HG02588 (cell line): Measurements from ENCODE around the gene RNF114.
"Not testable (repeated sequence)": the region's sequence is repeated elsewhere in the genome, so short reads cannot be mapped to it uniquely, and the experiment has no call there.

ENCODE experiments used
- ATAC-seq: cut with Tn5 transposase; IDR thresholded peaks from one replicate; pipeline ENCODE4 v1.9.1; 2021; ENCODE audit warnings: mild to moderate bottlenecking, moderate library complexity; ENCODE audit not compliant: unreplicated experiment

Gene RNF114

DNA sequence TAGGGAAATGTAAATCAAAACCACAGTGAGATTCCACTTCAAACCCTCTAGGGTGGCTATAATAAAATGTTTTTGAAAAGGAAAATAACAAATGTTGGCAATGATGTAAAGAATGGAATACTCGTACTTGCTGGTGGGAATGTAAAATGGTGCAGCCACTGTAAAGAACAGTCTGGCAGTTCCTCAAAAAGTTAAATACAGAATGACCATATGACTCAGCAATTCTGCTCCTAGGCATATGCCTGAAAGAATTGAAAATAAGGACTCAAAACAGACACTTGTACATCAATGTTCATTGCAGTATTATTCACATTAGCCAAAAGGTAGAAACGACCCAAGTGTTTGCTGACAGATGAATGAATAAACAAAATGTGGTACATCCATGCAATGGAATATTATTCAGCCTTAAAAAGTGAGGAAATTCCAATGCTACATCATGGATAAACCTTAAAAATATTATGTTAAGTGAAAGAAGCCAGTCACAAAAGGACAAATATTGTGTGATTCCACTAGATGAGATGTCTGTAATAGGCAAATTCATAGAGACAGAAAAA lies 10.2 kb upstream of the RNF114 start:
- ATAC-seq = no peak

GRCh38 chr20:49928411-49929141 lies 7.6 kb upstream of the RNF114 start:
- no peak for ATAC-seq

GRCh38 chr20:49929142-49929494 lies 7.1 kb upstream of the RNF114 start:
- ATAC-seq = no peak

DNA sequence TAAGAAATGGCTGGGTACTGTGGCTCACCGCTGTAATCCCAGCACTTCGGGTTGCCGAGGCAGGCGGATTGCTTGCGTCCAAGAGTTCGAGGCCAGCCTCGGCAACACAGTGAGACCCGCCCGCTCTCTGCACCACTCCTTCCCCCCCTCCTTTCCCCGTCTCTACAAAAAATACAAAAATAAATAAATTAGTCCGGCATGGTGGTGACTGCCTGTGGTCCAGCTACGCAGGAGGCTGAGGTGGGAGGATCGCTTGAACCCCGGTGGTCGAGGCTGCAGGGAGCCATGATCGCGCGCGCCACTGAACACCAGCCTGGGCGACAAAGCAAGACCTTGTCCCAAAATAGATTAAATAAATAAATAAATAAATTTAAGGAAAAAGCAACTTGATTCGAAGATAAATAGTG lies 448 bp upstream of the RNF114 start:
- ATAC-seq = peak; percentile 2

GRCh38 chr20:49937027-49937929 lies 1.1 kb downstream of the RNF114 start:
- no peak for ATAC-seq

- no peak for ATAC-seq
These were observed 2.3 kb downstream of the RNF114 start for GRCh38 chr20:49938173-49939163.

DNA sequence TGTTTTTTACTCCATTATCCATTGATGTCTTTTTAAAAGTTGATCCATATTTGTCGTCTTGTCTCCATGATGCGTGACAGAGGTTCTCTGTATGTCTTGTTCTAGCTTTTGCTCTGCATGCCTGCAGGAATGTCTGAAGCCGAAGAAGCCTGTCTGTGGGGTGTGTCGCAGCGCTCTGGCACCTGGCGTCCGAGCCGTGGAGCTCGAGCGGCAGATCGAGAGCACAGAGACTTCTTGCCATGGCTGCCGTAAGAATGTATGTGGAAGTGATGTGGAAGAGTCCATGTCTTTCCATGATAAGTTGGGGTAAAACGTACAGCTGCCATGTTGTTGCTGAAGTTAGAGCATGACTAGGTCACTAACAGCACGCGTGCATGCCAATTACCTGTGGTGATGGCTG lies 5.3 kb downstream of the RNF114 start:
- ATAC-seq = no peak

- ATAC-seq = no peak
These were observed 6.1 kb downstream of the RNF114 start for GRCh38 chr20:49942303-49942702.

DNA sequence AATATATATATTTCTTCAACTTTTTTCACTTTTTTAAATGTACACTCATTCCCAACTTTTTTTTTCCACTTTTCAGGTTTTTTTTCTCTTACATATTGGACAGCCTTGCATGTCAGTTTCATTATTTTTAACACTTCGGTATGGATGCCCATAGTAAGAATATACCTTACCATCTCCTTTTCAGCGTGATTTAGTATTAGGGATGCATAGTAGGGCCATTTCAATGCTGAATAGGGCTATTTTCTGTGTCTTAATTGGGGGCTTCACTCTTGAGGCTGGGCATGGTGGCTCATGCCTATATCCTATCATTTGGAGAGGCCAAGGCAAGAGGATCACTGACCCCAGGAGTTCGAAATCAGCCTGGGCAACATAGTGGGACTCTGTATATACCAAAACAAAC lies 6.7 kb downstream of the RNF114 start:
- no peak for ATAC-seq

DNA sequence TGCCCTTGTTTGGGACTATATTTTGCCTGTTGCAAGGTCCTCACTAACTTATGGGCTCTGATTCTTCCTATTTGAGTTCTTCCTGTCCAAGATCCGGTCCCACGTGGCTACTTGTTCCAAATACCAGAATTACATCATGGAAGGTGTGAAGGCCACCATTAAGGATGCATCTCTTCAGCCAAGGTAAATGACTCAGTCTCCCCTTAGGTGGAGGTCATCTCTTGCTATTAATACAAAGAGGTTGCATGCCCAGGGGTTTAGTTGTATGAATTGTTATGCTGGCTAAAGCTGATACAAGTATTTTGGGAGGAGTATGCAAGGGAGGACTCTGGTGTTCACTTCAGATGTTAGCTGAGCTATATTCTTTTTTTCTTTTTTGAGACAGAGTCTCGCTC lies 9.1 kb downstream of the RNF114 start:
- no peak for ATAC-seq

DNA sequence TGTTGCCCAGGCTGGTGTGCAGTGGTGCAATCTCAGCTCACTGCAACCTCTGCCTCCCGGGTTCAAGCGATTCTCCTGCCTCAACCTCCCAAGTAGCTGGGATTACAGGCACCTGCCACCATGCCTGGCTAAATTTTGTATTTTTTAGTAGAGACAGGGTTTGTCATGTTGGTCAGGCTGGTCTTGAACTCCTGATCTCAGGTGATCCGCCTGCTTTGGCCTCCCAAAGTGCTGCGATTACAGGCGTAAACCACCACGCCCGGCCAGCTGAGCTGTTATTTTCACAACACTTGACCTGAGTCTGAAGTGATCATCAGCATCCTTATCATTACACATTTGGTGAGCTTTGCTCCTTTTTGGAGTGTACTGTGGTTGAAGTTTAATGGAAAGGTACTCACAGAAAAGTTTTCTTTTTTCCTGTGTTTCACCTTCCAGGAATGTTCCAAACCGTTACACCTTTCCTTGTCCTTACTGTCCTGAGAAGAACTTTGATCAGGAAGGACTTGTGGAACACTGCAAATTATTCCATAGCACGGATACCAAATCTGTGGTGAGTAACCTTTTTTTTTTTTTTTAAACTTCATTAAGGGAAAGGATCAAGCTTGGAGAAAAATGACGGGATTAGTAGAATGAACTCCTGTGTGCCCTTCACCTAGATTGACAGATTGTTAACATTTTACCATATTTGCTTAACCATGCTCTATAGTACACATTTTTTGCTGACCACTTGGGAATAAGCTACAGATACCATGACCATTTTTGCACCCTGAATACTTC lies 9.7 kb downstream of the RNF114 start:
- no peak for ATAC-seq

DNA sequence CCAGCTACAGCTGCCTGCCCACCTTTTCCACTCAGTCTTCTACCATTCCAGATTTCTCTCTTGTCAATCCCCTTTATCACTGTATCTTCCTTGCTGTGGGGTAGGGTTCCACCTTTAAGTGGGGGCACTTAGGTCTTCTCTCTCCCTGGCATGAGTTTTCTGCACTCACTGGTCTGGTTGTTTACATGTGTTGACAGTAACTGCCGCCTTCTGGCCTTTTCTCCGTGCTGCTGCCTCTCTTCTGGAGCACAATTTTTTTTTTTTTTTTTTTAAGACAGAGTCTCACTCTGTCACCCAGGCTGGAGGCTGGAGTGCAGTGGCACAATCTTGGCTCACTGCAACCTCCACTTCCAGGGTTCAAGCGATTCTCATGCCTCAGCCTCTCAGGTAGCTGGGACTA lies 12.0 kb downstream of the RNF114 start:
- ATAC-seq = no peak

DNA sequence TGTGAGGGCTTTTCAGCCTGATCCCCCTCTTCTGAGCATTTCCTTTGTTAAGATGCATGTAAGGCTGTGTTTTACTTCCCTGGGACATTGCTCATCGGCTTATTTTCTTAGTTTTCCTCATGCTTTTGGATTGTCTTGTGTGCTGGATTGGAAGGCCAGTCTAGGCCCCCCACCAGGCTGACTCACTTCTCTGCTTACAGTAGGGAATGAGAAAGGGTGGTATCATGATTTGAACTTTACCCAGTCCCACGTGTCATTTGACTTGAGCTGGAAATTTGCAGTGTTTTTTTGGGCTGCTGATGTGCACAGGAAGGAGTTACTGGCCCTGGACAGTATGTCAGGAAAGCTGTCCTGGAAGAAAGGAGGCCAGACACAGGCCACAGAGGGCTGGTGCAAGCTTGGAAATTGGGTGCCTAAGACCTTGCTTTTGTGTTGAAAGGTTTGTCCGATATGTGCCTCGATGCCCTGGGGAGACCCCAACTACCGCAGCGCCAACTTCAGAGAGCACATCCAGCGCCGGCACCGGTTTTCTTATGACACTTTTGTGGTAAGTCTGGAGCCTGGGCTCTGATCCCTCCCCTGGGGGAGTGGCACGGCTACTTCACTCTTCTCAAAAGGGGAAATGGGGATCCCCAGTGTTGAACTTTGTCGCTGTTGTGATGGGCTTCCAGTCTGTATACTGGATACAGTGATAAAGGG lies 12.8 kb downstream of the RNF114 start:
- no peak for ATAC-seq

- no peak for ATAC-seq
These were observed 15.0 kb downstream of the RNF114 start for GRCh38 chr20:49951151-49951550.

DNA sequence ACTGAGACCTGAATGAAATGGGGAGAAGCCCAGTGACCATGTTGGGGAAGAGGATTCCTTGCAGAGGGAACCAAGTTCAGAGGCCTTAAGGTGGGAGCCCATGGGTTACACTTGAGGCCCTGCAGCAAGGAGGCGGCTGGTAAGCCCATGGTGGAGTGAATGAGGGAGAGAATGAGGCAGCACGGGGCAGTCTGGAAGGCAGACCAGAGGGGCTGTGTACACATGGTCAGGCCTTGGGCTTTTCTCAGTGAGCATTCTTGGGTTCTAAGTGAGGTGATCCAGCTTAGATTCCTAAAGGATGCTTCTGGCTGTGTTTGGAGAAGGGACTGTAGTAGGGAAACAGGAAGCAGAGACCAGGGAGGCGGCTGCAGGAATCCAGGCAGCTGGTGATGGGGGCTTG lies 19.0 kb downstream of the RNF114 start:
- no peak for ATAC-seq

DNA sequence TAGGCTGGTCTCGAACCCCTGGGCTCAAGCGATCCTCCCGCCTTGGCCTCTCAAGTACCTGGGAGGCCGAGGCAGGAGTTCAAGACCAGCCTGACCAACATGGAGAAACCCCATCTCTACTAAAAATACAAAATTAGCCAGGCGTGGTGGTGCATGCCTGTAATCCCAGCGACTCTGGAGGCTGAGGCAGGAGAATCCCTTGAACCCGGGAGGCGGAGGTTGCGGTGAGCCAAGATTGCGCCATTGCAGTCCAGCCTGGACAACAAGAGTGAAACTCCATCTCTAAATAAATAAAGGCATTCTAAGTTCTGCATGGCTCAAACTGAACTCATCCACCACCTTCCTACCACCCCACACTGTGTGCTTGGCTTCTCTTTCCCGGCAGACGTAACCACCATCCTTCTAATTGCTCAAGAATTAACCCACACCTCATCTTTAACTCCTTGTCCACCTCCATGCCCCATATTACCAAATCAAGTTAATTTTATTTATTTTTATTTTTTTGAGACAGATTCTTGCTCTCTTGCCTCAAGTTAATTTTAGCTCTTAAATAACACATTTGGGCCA lies 19.7 kb downstream of the RNF114 start:
- not testable (repeated sequence) for ATAC-seq

GRCh38 chr20:49956689-49957088 lies 20.5 kb downstream of the RNF114 start:
- ATAC-seq = no peak

- not testable (repeated sequence) for ATAC-seq
These were observed 21.1 kb downstream of the RNF114 start for GRCh38 chr20:49957089-49957938.
